MM.1S (cell line): Measurements from ENCODE around the gene SLC23A2.
A peak's percentile ranks its signal among the peaks of the same experiment; 100 is the strongest.

ENCODE experiments used
- DNase-seq: peaks from one replicate; pipeline ENCODE4 v3.0.0-alpha.2; 2015
- H2AFZ ChIP-seq: fragments of 300-600 bp; sonication (generic); 2 replicates; pipeline ENCODE4 v1.6.0; 2016; ENCODE audit warnings: antibody characterized with exemption, low read length
- H3F3A ChIP-seq: fragments of 300-600 bp; sonication (generic); 2 replicates; pipeline ENCODE4 v1.6.1; 2016; ENCODE audit warnings: mild to moderate bottlenecking, antibody characterized with exemption, low read length, moderate library complexity, mixed read lengths; ENCODE audit not compliant: insufficient read depth
- H3K27ac ChIP-seq: fragments of 300-600 bp; sonication (generic); 2 replicates; pipeline ENCODE4 v1.5.1; 2016; ENCODE audit warnings: mild to moderate bottlenecking, low read length
- H3K27me3 ChIP-seq: fragments of 300-600 bp; sonication (generic); replicated peaks from 2 replicates; pipeline ENCODE4 v1.6.0; 2016; ENCODE audit warnings: low read length; ENCODE audit not compliant: insufficient read depth
- H3K36me3 ChIP-seq: fragments of 300-600 bp; sonication (generic); replicated peaks from 2 replicates; pipeline ENCODE4 v1.6.1; 2016; ENCODE audit warnings: mild to moderate bottlenecking, low read length, mixed read lengths; ENCODE audit not compliant: insufficient read depth
- H3K4me1 ChIP-seq: fragments of 300-600 bp; sonication (generic); 2 replicates; pipeline ENCODE4 v1.6.1; 2016; ENCODE audit warnings: low read length, mixed read lengths
- H3K4me2 ChIP-seq: fragments of 300-600 bp; sonication (generic); 2 replicates; pipeline ENCODE4 v1.6.0; 2016; ENCODE audit warnings: low read depth, low read length
- H3K4me3 ChIP-seq: fragments of 300-600 bp; sonication (generic); 2 replicates; pipeline ENCODE4 v1.5.1; 2016; ENCODE audit warnings: low read length, mixed read lengths
- H3K79me2 ChIP-seq: fragments of 300-600 bp; sonication (generic); 2 replicates; pipeline ENCODE4 v1.6.1; 2016; ENCODE audit warnings: mixed run types, low read length, mixed read lengths
- H3K9ac ChIP-seq: fragments of 300-600 bp; sonication (generic); 2 replicates; pipeline ENCODE4 v1.6.1; 2016; ENCODE audit warnings: low read length, mixed read lengths
- H3K9me2 ChIP-seq: fragments of 300-600 bp; sonication (generic); replicated peaks from 2 replicates; pipeline ENCODE4 v1.6.1; 2016; ENCODE audit warnings: mild to moderate bottlenecking, low read length, mixed read lengths; ENCODE audit not compliant: insufficient read depth
- H3K9me3 ChIP-seq: fragments of 300-600 bp; sonication (generic); replicated peaks from 2 replicates; pipeline ENCODE4 v1.6.1; 2016; ENCODE audit warnings: mild to moderate bottlenecking, low read length, mixed read lengths; ENCODE audit not compliant: insufficient read depth
- H4K20me1 ChIP-seq: fragments of 300-600 bp; sonication (generic); 2 replicates; pipeline ENCODE4 v1.6.1; 2016; ENCODE audit warnings: mild to moderate bottlenecking, low read length, moderate library complexity, mixed read lengths; ENCODE audit not compliant: insufficient read depth
- CTCF ChIP-seq: fragments of 300-600 bp; sonication (generic); IDR thresholded peaks from 2 replicates; pipeline ENCODE4 v1.5.1; 2016; ENCODE audit warnings: antibody characterized with exemption, low read length, mixed read lengths
- EZH2 ChIP-seq: fragments of 300-600 bp; sonication (generic); optimal IDR thresholded peaks from 2 replicates; pipeline ENCODE3; 2017; ENCODE audit warnings: low read depth, mild to moderate bottlenecking, antibody characterized with exemption, low read length, mixed read lengths
- EZH2phosphoT487 ChIP-seq: fragments of 300-600 bp; sonication (generic); IDR thresholded peaks from 2 replicates; pipeline ENCODE4 v1.6.1; 2018; ENCODE audit warnings: antibody characterized with exemption, low read length

SLC23A2 gene

GRCh38 chr20:4989570-4989969, 11.7 kb downstream of the SLC23A2 start:
- H3K9ac ChIP-seq = peak overlapping the region; percentile 24; the same call in 1 of the 2 replicates
- H2AFZ ChIP-seq = no peak overlapping the region
- peak; percentile 30 for DNase-seq
- H3K79me2 ChIP-seq = peaks cover 77% of the 10 kb centered on the region
- no peaks in the 10 kb centered on the region for H4K20me1 ChIP-seq
- 0 out of 2 replicates have a peak overlapping the region, but pooled peaks have one; percentile 10 for H3K4me3 ChIP-seq
- H3K4me2 ChIP-seq = peak overlapping the region; percentile 38
- H3K27ac ChIP-seq = peak overlapping the region; percentile 43; the same call in 1 of the 2 replicates
- no peaks in the 10 kb centered on the region for H3K36me3 ChIP-seq
- TF ChIP-seq CTCF (no peak), EZH2phosphoT487 (no peak)
- no peaks in the 10 kb centered on the region for H3K9me2 ChIP-seq
- no peaks in the 10 kb centered on the region for H3K9me3 ChIP-seq
- H3K27me3 ChIP-seq = no peaks in the 10 kb centered on the region
- H3K4me1 ChIP-seq = peaks cover 7% of the 10 kb centered on the region
- H3F3A ChIP-seq = no peaks in the 10 kb centered on the region

- no peaks in the 10 kb centered on the region for H3K9me3 ChIP-seq
- no peak overlapping the region for H3K9ac ChIP-seq
- no peaks in the 10 kb centered on the region for H3K9me2 ChIP-seq
- TF ChIP-seq CTCF (no peak), EZH2 (no peak), EZH2phosphoT487 (no peak)
- no peak for DNase-seq
- peaks cover 7% of the 10 kb centered on the region for H3K4me1 ChIP-seq
- H3K4me3 ChIP-seq = no peak overlapping the region
- no peaks in the 10 kb centered on the region for H3K27me3 ChIP-seq
- H4K20me1 ChIP-seq = no peaks in the 10 kb centered on the region
- no peak overlapping the region for H3K4me2 ChIP-seq
- peaks cover 70% of the 10 kb centered on the region for H3K79me2 ChIP-seq
- no peak overlapping the region for H2AFZ ChIP-seq
- no peaks in the 10 kb centered on the region for H3K36me3 ChIP-seq
- H3F3A ChIP-seq = no peaks in the 10 kb centered on the region
- no peak overlapping the region for H3K27ac ChIP-seq
These were observed 14.2 kb downstream of the SLC23A2 start for GRCh38 chr20:4987130-4987529.

GRCh38 chr20:4985658-4986057, 15.7 kb downstream of the SLC23A2 start:
- Histone ChIP-seq H3K4me3 (no peak overlapping the region), H3K4me1 (peaks cover 7% of the 10 kb centered on the region), H3K27me3 (no peaks in the 10 kb centered on the region), H3F3A (no peaks in the 10 kb centered on the region), H3K9me2 (no peaks in the 10 kb centered on the region), H4K20me1 (no peaks in the 10 kb centered on the region), H3K79me2 (peaks cover 61% of the 10 kb centered on the region), H3K9ac (no peak overlapping the region), H3K9me3 (no peaks in the 10 kb centered on the region), H3K4me2 (no peak overlapping the region), H3K27ac (no peak overlapping the region), H2AFZ (no peak overlapping the region), H3K36me3 (no peaks in the 10 kb centered on the region)
- no peak for TF ChIP-seq CTCF
- TF ChIP-seq EZH2phosphoT487 = no peak
- no peak for TF ChIP-seq EZH2
- DNase-seq = no peak
